Stimulated activated CD4-positive, alpha-beta T cell treated with anti-CD3 and anti-CD28 coated beads, Interleukin-12 subunit alpha, Interleukin-12 subunit beta, amount 100 ng/mL, for 4 hours (primary cell): ENCODE measurements around the gene SLC44A5.
"Not testable (repeated sequence)": the region's sequence is repeated elsewhere in the genome, so short reads cannot be mapped to it uniquely, and the experiment has no call there.

Experiments
- DNase-seq: peaks from one replicate; pipeline ENCODE4 v3.0.0-alpha.2; 2020

SLC44A5 gene

GRCh38 chr1:75519651-75520427 is 91.1 kb downstream of the SLC44A5 start:
- DNase-seq = no peak

GRCh38 chr1:75518686-75519085 is 92.2 kb downstream of the SLC44A5 start:
- no peak for DNase-seq

- DNase-seq = no peak
Observed at GRCh38 chr1:75514270-75514669, 96.6 kb downstream of the SLC44A5 start.

- no peak for DNase-seq
Observed at GRCh38 chr1:75506976-75507375, 103.9 kb downstream of the SLC44A5 start.

- DNase-seq = no peak
Observed at GRCh38 chr1:75503221-75503974, 107.5 kb downstream of the SLC44A5 start.

- DNase-seq = no peak
Observed at GRCh38 chr1:75502776-75503175, 108.1 kb downstream of the SLC44A5 start.

GRCh38 chr1:75501577-75502295 is 109.2 kb downstream of the SLC44A5 start:
- no peak for DNase-seq

GRCh38 chr1:75492011-75492410 is 118.9 kb downstream of the SLC44A5 start:
- DNase-seq = no peak

- no peak for DNase-seq
Observed at GRCh38 chr1:75487399-75487798, 123.5 kb downstream of the SLC44A5 start.

GRCh38 chr1:75484789-75485188 is 126.1 kb downstream of the SLC44A5 start:
- no peak for DNase-seq

GRCh38 chr1:75482951-75483350 is 128.0 kb downstream of the SLC44A5 start:
- no peak for DNase-seq

GRCh38 chr1:75476486-75476885 is 134.4 kb downstream of the SLC44A5 start:
- not testable (repeated sequence) for DNase-seq

GRCh38 chr1:75475696-75476095 is 135.2 kb downstream of the SLC44A5 start:
- no peak for DNase-seq

GRCh38 chr1:75472971-75473603 is 137.8 kb downstream of the SLC44A5 start:
- no peak for DNase-seq

GRCh38 chr1:75472089-75472970 is 138.6 kb downstream of the SLC44A5 start:
- DNase-seq = no peak

GRCh38 chr1:75471252-75471651 is 139.7 kb downstream of the SLC44A5 start:
- no peak for DNase-seq

GRCh38 chr1:75470448-75470847 is 140.5 kb downstream of the SLC44A5 start:
- DNase-seq = no peak

GRCh38 chr1:75469586-75470173 is 141.2 kb downstream of the SLC44A5 start:
- DNase-seq = no peak

GRCh38 chr1:75461808-75462325 is 149.0 kb downstream of the SLC44A5 start:
- DNase-seq = no peak

- DNase-seq = no peak
Observed at GRCh38 chr1:75449998-75450397, 160.9 kb downstream of the SLC44A5 start.

GRCh38 chr1:75444220-75444619 is 166.7 kb downstream of the SLC44A5 start:
- no peak for DNase-seq
